GM12874 (cell line): Measurements from ENCODE around the gene SPACDR.

Experiments used
- CTCF ChIP-seq: IDR thresholded peaks from 2 replicates; pipeline ENCODE4 v1.5.1; 2011; ENCODE audit warnings: low read depth, mild to moderate bottlenecking, control low read depth, low read length, moderate library complexity; ENCODE audit not compliant: insufficient read depth

The SPACDR gene

GRCh38 chr7:100427762-100428198 is 36.3 kb downstream of the SPACDR start:
- no peak for TF ChIP-seq CTCF

GRCh38 chr7:100426516-100426915 is 37.5 kb downstream of the SPACDR start:
- TF ChIP-seq CTCF: no peak

GRCh38 chr7:100425347-100425746 is 38.7 kb downstream of the SPACDR start:
- TF ChIP-seq CTCF: no peak

GRCh38 chr7:100423315-100423714 is 40.7 kb downstream of the SPACDR start:
- TF ChIP-seq CTCF: no peak

GRCh38 chr7:100419660-100420226 is 44.3 kb downstream of the SPACDR start:
- no peak for TF ChIP-seq CTCF

GRCh38 chr7:100418930-100419659 is 45.0 kb downstream of the SPACDR start:
- no peak for TF ChIP-seq CTCF

- no peak for TF ChIP-seq CTCF
Measured at GRCh38 chr7:100415448-100415847, 48.6 kb downstream of the SPACDR start.
